H1 (cell line): ENCODE measurements around the gene RAP1GDS1. TPM values are rescaled to one million over a fixed set of nuclear protein-coding genes. Genes with fewer than 3 reads are reported as not detected.

Source experiments
- CTCF ChIA-PET: fragments of 300-600 bp; sonication (Branson Sonifier 250); formaldehyde crosslinking; loops from one replicate; lab custom pipeline; 2021; ENCODE audit not compliant: partially characterized antibody; lab: Charles Lee
- POLR2A ChIA-PET: fragments of 300-600 bp; sonication (Branson Sonifier 250); formaldehyde crosslinking; loops from one replicate; lab custom pipeline; 2021; ENCODE audit warnings: inconsistent platforms; ENCODE audit not compliant: partially characterized antibody; lab: Charles Lee
- DNase-seq, 2 experiments: peaks; one replicate each; pipeline versions ENCODE4 v3.0.0 to v3.0.0-alpha.2; 2010 to 2022; ENCODE audit warnings: low spot score in 2 of 2, low read depth in 1 of 2, mixed read lengths in 1 of 2
- FAIRE-seq: peaks from 2 replicates; lab custom pipeline; 2011; peaks lifted over from hg19 to GRCh38; lab: Jason Lieb, UNC
- H2AFZ ChIP-seq: 2 replicates; pipeline ENCODE4 v1.8.1; 2012; ENCODE audit warnings: low read length, inconsistent platforms
- H2AK5ac ChIP-seq: 2 replicates; pipeline ENCODE4 v1.6.1; 2013; ENCODE audit warnings: low read depth, low read length
- H2BK120ac ChIP-seq: replicated peaks from 2 replicates; pipeline ENCODE3; 2013; ENCODE audit warnings: low read depth, low read length, inconsistent platforms
- H2BK12ac ChIP-seq: 2 replicates; pipeline ENCODE4 v1.6.1; 2013; ENCODE audit warnings: low read depth, low read length
- H2BK15ac ChIP-seq: 2 replicates; pipeline ENCODE4 v1.6.1; 2013; ENCODE audit warnings: low read length
- H2BK20ac ChIP-seq: 2 replicates; pipeline ENCODE4 v1.6.1; 2013; ENCODE audit warnings: low read length
- H2BK5ac ChIP-seq: 2 replicates; pipeline ENCODE4 v1.6.1; 2013; ENCODE audit warnings: low read depth, low read length
- H3K14ac ChIP-seq: 2 replicates; pipeline ENCODE4 v1.6.1; 2013; ENCODE audit warnings: inconsistent platforms; ENCODE audit not compliant: insufficient read length
- H3K18ac ChIP-seq: 2 replicates; pipeline ENCODE4 v1.6.1; 2013; ENCODE audit warnings: low read length; ENCODE audit errors: extremely low read depth
- H3K23ac ChIP-seq: 2 replicates; pipeline ENCODE4 v1.6.1; 2013; ENCODE audit warnings: inconsistent platforms; ENCODE audit not compliant: insufficient read length
- H3K23me2 ChIP-seq: 2 replicates; pipeline ENCODE4 v1.6.1; 2013; ENCODE audit warnings: low read depth, low read length
- H3K27ac ChIP-seq: 2 replicates; pipeline ENCODE4 v1.6.1; 2011; ENCODE audit warnings: low read depth, low read length, inconsistent platforms
- H3K27me3 ChIP-seq, 4 experiments: replicated peaks in 1 of 4; 1 replicate in 1 of 4; 2 replicates in 3 of 4; pipeline versions ENCODE4 v1.6.1 to v1.8.1; 2011 to 2013; ENCODE audit warnings: low read length in 3 of 4, mild to moderate bottlenecking in 3 of 4, inconsistent platforms in 2 of 4, mixed read lengths in 2 of 4, moderate library complexity in 1 of 4; ENCODE audit not compliant: control insufficient read depth in 3 of 4, insufficient read depth in 3 of 4; ENCODE audit errors: extremely low read depth in 1 of 4
- H3K36me3 ChIP-seq, 4 experiments: 2 replicates each; pipeline versions ENCODE4 v1.6.1 to v1.8.1; 2011 to 2013; ENCODE audit warnings: mild to moderate bottlenecking in 4 of 4, low read length in 3 of 4, moderate library complexity in 2 of 4, control low read depth in 1 of 4, inconsistent platforms in 1 of 4; ENCODE audit not compliant: insufficient read depth in 4 of 4, control insufficient read depth in 2 of 4
- H3K4ac ChIP-seq: replicated peaks from 2 replicates; pipeline ENCODE3; 2013; ENCODE audit warnings: low read length, low read depth, mixed read lengths, inconsistent platforms; ENCODE audit not compliant: insufficient read length
- H3K4me1 ChIP-seq, 4 experiments: replicated peaks in 1 of 4; 1 replicate in 1 of 4; 2 replicates in 3 of 4; pipeline versions ENCODE4 v1.6.1 to v1.8.1; 2011 to 2013; ENCODE audit warnings: low read length in 3 of 4, inconsistent platforms in 2 of 4, mixed read lengths in 1 of 4; ENCODE audit not compliant: insufficient read depth in 4 of 4, control insufficient read depth in 3 of 4
- H3K4me2 ChIP-seq, 2 experiments: 2 replicates each; pipeline versions ENCODE4 v1.6.1 to v1.8.1; 2011 to 2013; ENCODE audit warnings: low read depth in 2 of 2, low read length in 2 of 2, control low read depth in 1 of 2, inconsistent platforms in 1 of 2, mild to moderate bottlenecking in 1 of 2; ENCODE audit not compliant: insufficient read depth in 1 of 2
- H3K4me3 ChIP-seq, 4 experiments: fragments of 200-600, 300-600 bp in 1 of 4; sonication (generic), shearing (Covaris generic), sonication (Bioruptor Twin) in 1 of 4; 2 replicates each; pipeline versions ENCODE4 v1.5.1 to v1.8.1; 2011 to 2016; ENCODE audit warnings: low read length in 4 of 4, low read depth in 3 of 4, control low read depth in 2 of 4, inconsistent platforms in 2 of 4, mild to moderate bottlenecking in 2 of 4, mixed read lengths in 1 of 4, moderate library complexity in 1 of 4; ENCODE audit not compliant: insufficient read depth in 2 of 4; ENCODE audit errors: extremely low read depth in 1 of 4
- H3K56ac ChIP-seq: replicated peaks from 2 replicates; pipeline ENCODE3; 2013; ENCODE audit warnings: low read depth, mild to moderate bottlenecking, mixed read lengths, low read length, inconsistent platforms; ENCODE audit not compliant: insufficient read length
- H3K79me1 ChIP-seq: 2 replicates; pipeline ENCODE4 v1.6.1; 2013; ENCODE audit warnings: low read depth, low read length, control low read depth
- H3K79me2 ChIP-seq, 2 experiments: 2 replicates each; pipeline versions ENCODE4 v1.6.1 to v1.8.1; 2012 to 2013; ENCODE audit warnings: low read length in 2 of 2, mild to moderate bottlenecking in 2 of 2, inconsistent platforms in 1 of 2; ENCODE audit not compliant: insufficient read depth in 2 of 2, control insufficient read depth in 1 of 2
- H3K9ac ChIP-seq, 4 experiments: replicated peaks in 1 of 4; 1 replicate in 1 of 4; 2 replicates in 3 of 4; pipeline versions ENCODE4 v1.6.1 to v1.8.1; 2011 to 2013; ENCODE audit warnings: low read depth in 3 of 4, low read length in 3 of 4, control low read depth in 2 of 4, mild to moderate bottlenecking in 2 of 4, moderate library complexity in 2 of 4, inconsistent platforms in 1 of 4; ENCODE audit errors: extremely low read depth in 1 of 4
- H3K9me3 ChIP-seq, 2 experiments: 2 replicates each; pipeline versions ENCODE4 v1.6.1 to v1.8.1; 2012 to 2013; ENCODE audit warnings: mild to moderate bottlenecking in 2 of 2, moderate library complexity in 2 of 2, control low read depth in 1 of 2, inconsistent platforms in 1 of 2, low read depth in 1 of 2, low read length in 1 of 2, mixed read lengths in 1 of 2; ENCODE audit not compliant: insufficient read depth in 2 of 2
- H4K20me1 ChIP-seq, 2 experiments: replicated peaks in 1 of 2; 2 replicates each; pipeline versions ENCODE3 to v1.8.1; 2011 to 2013; ENCODE audit warnings: inconsistent platforms in 2 of 2, low read length in 2 of 2, mild to moderate bottlenecking in 1 of 2; ENCODE audit not compliant: insufficient read depth in 2 of 2, control insufficient read depth in 1 of 2
- H4K5ac ChIP-seq: 2 replicates; pipeline ENCODE4 v1.6.1; 2013; ENCODE audit warnings: low read length, low read depth, mixed read lengths, inconsistent platforms; ENCODE audit not compliant: insufficient read length
- H4K8ac ChIP-seq: 2 replicates; pipeline ENCODE4 v1.8.0; 2013; ENCODE audit warnings: mild to moderate bottlenecking, moderate library complexity, low read length, inconsistent platforms; ENCODE audit not compliant: insufficient read depth; ENCODE audit errors: extremely low read depth
- H4K91ac ChIP-seq: replicated peaks from 2 replicates; pipeline ENCODE3; 2013; ENCODE audit warnings: low read length, mixed read lengths, inconsistent platforms; ENCODE audit not compliant: insufficient read length
- GABPA ChIP-seq: IDR thresholded peaks from 2 replicates; pipeline ENCODE4 v1.6.1; 2011; ENCODE audit warnings: mild to moderate bottlenecking, low read length, moderate library complexity, borderline replicate concordance; ENCODE audit not compliant: insufficient read depth
- WGBS, 2 experiments: shearing (Covaris generic) in 1 of 2; methylation state at CpG; one replicate each; pipeline versions ENCODE4 v1.1.6 to v1.1.7; 2013 to 2015; ENCODE audit warnings: low lambda C conversion rate in 2 of 2, mixed read lengths in 2 of 2, inconsistent platforms in 1 of 2, low coverage in 1 of 2, missing lambda C conversion rate in 1 of 2; ENCODE audit not compliant: insufficient replicate concordance in 2 of 2, insufficient coverage in 1 of 2, insufficient read length in 1 of 2; ENCODE audit errors: extremely low coverage in 1 of 2, missing lambda C conversion rate in 1 of 2; 5-methylcytosine and 5-hydroxymethylcytosine counted together
- polyA plus RNA-seq, 7 experiments: library from polyadenylated mRNA; depleted of rRNA in 3 of 7; stranded (reverse) in 5 of 7; unstranded in 2 of 7; fragments of >200 nt in 5 of 7; fragments of 200-250 nt in 2 of 7; gene quantifications; 1 replicate in 5 of 7; 2 replicates in 1 of 7; 4 replicates in 1 of 7; pipeline versions ENCODE4 v1.2.1 to v1.2.3, GENCODE V29; 2011 to 2013; ENCODE audit warnings: missing spikeins in 2 of 7, mixed read lengths in 2 of 7
- total RNA-seq: library from RNA; stranded (reverse); fragmentation: NEBNext Ultra II Directional; extraction: Animal tissue kit (Norgen Biotek cat#: 25700); gene quantifications from 2 replicates; pipeline ENCODE4 v1.2.1, GENCODE V29; 2021

The RAP1GDS1 gene
- total and polyA plus RNA-seq, 2 of the 8 experiments (the other 6 are each of a cell fraction or from before 2014, with no cell fraction given) = 12.8 to 31.9 TPM

DNA sequence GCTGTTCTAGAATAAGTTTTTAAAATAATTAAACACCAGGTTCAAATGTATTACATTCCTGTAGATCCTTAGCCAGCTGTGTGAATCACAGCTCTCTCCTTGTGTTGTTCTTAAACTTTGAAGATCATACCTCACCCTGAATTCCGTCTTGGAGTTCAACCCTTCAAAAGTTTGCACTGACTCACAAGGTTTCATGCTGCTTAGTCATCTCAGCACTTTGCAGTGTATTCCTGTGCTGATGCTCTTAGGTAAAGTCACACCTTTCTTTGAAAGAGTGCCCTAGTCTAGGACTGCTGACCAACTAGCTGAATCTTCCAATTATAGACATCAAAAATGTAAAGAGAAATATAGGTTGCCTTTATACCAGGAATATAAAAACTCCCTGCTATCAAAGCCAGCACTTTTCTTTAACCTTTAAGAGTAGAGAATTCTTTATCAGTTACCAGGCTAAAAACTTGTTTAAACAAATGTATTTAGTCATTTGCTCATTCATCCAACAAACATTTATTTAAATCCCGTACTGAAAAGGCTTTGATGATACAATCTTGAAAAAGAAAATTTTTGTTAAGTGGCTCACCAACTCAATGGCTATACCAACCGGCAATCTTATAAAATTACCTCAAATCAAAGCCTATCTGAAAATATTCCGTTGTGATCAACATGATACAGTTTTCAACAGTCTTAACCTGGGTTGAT lies 169.7 kb downstream of the RAP1GDS1 start:
- H2AK5ac ChIP-seq = no peak overlapping the region
- no peak overlapping the region for H3K9ac ChIP-seq

More for the DNA sequence above, 169.7 kb downstream of the RAP1GDS1 start:
- DNase-seq = no peak
- ChIA-PET CTCF (interaction anchor here (0.6 to 1.4 kb wide), 2 partner anchors 16 to 144 kb away, joined by 3 read pairs; no protein-coding TSS in a partner anchor), POLR2A (interaction anchor here (0.5 to 0.7 kb wide), 3 partner anchors 143 to 609 kb away, joined by 3 read pairs; no protein-coding TSS in a partner anchor)
- no peak overlapping the region for H2BK12ac ChIP-seq
- no peak overlapping the region for H3K18ac ChIP-seq
- no peak overlapping the region for H3K56ac ChIP-seq
- FAIRE-seq = no peak
- H3K9me3 ChIP-seq = no peaks in the 10 kb centered on the region
- no peaks in the 10 kb centered on the region for H4K20me1 ChIP-seq
- no peak overlapping the region for H3K4me2 ChIP-seq
- no peak overlapping the region for H2BK120ac ChIP-seq
- H4K91ac ChIP-seq = no peak overlapping the region
- H4K5ac ChIP-seq = no peak overlapping the region
- H4K8ac ChIP-seq = no peak overlapping the region
- H3K36me3 ChIP-seq = no peaks in the 10 kb centered on the region
- no peaks in the 10 kb centered on the region for H3K23me2 ChIP-seq
- no peak overlapping the region for H3K23ac ChIP-seq
- WGBS, 2 experiments = 85% methylated on average over 4 of the region's 4 CpGs; no CpG with 5 or more reads in 1 of the 2 experiments
- TF ChIP-seq GABPA = no peak
- H3K27me3 ChIP-seq = no peaks in the 10 kb centered on the region
- H2BK5ac ChIP-seq = no peak overlapping the region
- H3K79me1 ChIP-seq = no peaks in the 10 kb centered on the region
- no peak overlapping the region for H3K14ac ChIP-seq
- H3K4me1 ChIP-seq = no peaks in the 10 kb centered on the region
- H3K79me2 ChIP-seq = no peaks in the 10 kb centered on the region
- no peak overlapping the region for H2BK15ac ChIP-seq
- H3K4ac ChIP-seq = no peak overlapping the region
- no peak overlapping the region for H2AFZ ChIP-seq
- no peak overlapping the region for H3K4me3 ChIP-seq
- H2BK20ac ChIP-seq = no peak overlapping the region
- no peak overlapping the region for H3K27ac ChIP-seq
